Esophagus squamous epithelium (tissue), 4 donors: Measurements from ENCODE around the gene LDHA.

Experiments
- POLR2A ChIP-seq, 4 donors: fragments of 450-650 bp; IDR thresholded peaks; one replicate each; pipeline ENCODE4 v1.6.1; 2017; ENCODE audit warnings: antibody characterized with exemption in 4 of 4, mild to moderate bottlenecking in 4 of 4, moderate library complexity in 3 of 4
- TF ChIP-seq, protein P1 (sequence below), 6 experiments: fragments of 450-650 bp in 4 of 6; fragments of 200-600 bp in 2 of 6; sonication (generic) in 2 of 6; IDR thresholded peaks; one replicate each; pipeline ENCODE4 v1.5.1; 2016 to 2019; ENCODE audit warnings: antibody characterized with exemption in 6 of 6, mild to moderate bottlenecking in 4 of 6, moderate library complexity in 4 of 6

DNA sequence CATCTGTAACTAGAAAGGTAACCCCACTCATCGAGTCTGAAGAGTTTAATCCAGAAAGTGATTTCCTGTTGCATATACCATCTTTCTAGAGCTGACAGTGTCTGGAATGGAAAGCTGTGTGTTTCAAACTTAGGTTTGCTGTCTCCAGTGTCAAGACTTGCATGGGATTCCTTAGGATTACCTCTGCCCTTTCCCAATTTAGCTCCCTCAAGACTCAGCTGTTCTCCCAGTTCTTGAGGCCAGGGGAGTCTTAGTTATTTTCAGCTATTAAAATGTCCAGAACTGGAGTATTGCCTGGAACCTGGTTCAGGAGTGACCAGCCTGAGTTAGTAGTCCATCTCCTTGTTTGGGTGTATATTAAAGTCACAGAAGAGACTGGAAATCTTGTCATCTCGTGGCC is 25.0 kb upstream of the LDHA start:
- TF ChIP-seq, protein P1, sequence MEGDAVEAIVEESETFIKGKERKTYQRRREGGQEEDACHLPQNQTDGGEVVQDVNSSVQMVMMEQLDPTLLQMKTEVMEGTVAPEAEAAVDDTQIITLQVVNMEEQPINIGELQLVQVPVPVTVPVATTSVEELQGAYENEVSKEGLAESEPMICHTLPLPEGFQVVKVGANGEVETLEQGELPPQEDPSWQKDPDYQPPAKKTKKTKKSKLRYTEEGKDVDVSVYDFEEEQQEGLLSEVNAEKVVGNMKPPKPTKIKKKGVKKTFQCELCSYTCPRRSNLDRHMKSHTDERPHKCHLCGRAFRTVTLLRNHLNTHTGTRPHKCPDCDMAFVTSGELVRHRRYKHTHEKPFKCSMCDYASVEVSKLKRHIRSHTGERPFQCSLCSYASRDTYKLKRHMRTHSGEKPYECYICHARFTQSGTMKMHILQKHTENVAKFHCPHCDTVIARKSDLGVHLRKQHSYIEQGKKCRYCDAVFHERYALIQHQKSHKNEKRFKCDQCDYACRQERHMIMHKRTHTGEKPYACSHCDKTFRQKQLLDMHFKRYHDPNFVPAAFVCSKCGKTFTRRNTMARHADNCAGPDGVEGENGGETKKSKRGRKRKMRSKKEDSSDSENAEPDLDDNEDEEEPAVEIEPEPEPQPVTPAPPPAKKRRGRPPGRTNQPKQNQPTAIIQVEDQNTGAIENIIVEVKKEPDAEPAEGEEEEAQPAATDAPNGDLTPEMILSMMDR (IDR thresholded peaks at IDR 0.05) = no peak
- TF ChIP-seq POLR2A (IDR thresholded peaks at IDR 0.05) = no peak
